ENCODE data around the gene CXCL17.
A peak's percentile ranks its signal among the peaks of the same experiment; 100 is the strongest.
"Not testable (repeated sequence)": the region's sequence is repeated elsewhere in the genome, so short reads cannot be mapped to it uniquely, and the experiment has no call there.

The CXCL17 gene

GRCh38 chr19:42442833-42443232, at the start of gene CXCL17:
Gene CXCL17, minus strand, starts transcription at chr19:42442946. Its CDS starts 114 bp downstream, at chr19:42442832.
- DNase-seq = no peak

- no peak for DNase-seq
Measured at GRCh38 chr19:42488783-42489521, 46.2 kb upstream of the CXCL17 start.

GRCh38 chr19:42487798-42488178, 45.0 kb upstream of the CXCL17 start:
- DNase-seq = no peak

GRCh38 chr19:42487032-42487797, 44.5 kb upstream of the CXCL17 start:
- DNase-seq = no peak

- not testable (repeated sequence) for DNase-seq
Measured at GRCh38 chr19:42485036-42485435, 42.3 kb upstream of the CXCL17 start.

- peak; percentile 23 for DNase-seq
Measured at GRCh38 chr19:42480335-42481095, 37.8 kb upstream of the CXCL17 start.

- DNase-seq = no peak
Measured at GRCh38 chr19:42479736-42480135, 37.0 kb upstream of the CXCL17 start.

- no peak for DNase-seq
Measured at GRCh38 chr19:42478765-42479311, 36.1 kb upstream of the CXCL17 start.

GRCh38 chr19:42477933-42478332, 35.2 kb upstream of the CXCL17 start:
- no peak for DNase-seq

GRCh38 chr19:42477117-42477516, 34.4 kb upstream of the CXCL17 start:
- no peak for DNase-seq

GRCh38 chr19:42475366-42475765, 32.6 kb upstream of the CXCL17 start:
- no peak for DNase-seq

- DNase-seq = no peak
Measured at GRCh38 chr19:42474743-42475142, 32.0 kb upstream of the CXCL17 start.

- no peak for DNase-seq
Measured at GRCh38 chr19:42473686-42474085, 30.9 kb upstream of the CXCL17 start.

- no peak for DNase-seq
Measured at GRCh38 chr19:42472402-42473147, 29.8 kb upstream of the CXCL17 start.

GRCh38 chr19:42471554-42472249, 29.0 kb upstream of the CXCL17 start:
- no peak for DNase-seq

- DNase-seq = no peak
Measured at GRCh38 chr19:42469311-42470235, 26.8 kb upstream of the CXCL17 start.

- DNase-seq = no peak
Measured at GRCh38 chr19:42468273-42468796, 25.6 kb upstream of the CXCL17 start.

- DNase-seq = no peak
Measured at GRCh38 chr19:42467183-42467760, 24.5 kb upstream of the CXCL17 start.

- DNase-seq = no peak
Measured at GRCh38 chr19:42466521-42467182, 23.9 kb upstream of the CXCL17 start.
